OCI-M2 (cell line): ENCODE measurements around the gene CYTH3.
"Not testable (repeated sequence)": the region's sequence is repeated elsewhere in the genome, so short reads cannot be mapped to it uniquely, and the experiment has no call there.

Experiments
- DNase-seq: peaks from one replicate; lab custom pipeline; 2025; ENCODE audit not compliant: unreplicated experiment; lab: John Stamatoyannopoulos, UW

The CYTH3 gene

GRCh38 chr7:6198689-6199595, 73.5 kb downstream of the CYTH3 start:
- no peak for DNase-seq

- no peak for DNase-seq
These were observed 74.4 kb downstream of the CYTH3 start for GRCh38 chr7:6197801-6198551.

GRCh38 chr7:6193709-6194108, 78.7 kb downstream of the CYTH3 start:
- no peak for DNase-seq

- DNase-seq, result not testable (repeated sequence)
These were observed 81.9 kb downstream of the CYTH3 start for GRCh38 chr7:6190563-6190962.

GRCh38 chr7:6188389-6188788, 84.0 kb downstream of the CYTH3 start:
- no peak for DNase-seq

GRCh38 chr7:6186577-6186976, 85.8 kb downstream of the CYTH3 start:
- DNase-seq, result no peak

GRCh38 chr7:6182993-6183392, 89.4 kb downstream of the CYTH3 start:
- no peak for DNase-seq

- DNase-seq, result no peak
These were observed 91.3 kb downstream of the CYTH3 start for GRCh38 chr7:6181136-6181535.

GRCh38 chr7:6180344-6180725, 92.1 kb downstream of the CYTH3 start:
- no peak for DNase-seq

- no peak for DNase-seq
These were observed 92.6 kb downstream of the CYTH3 start for GRCh38 chr7:6179620-6180343.

GRCh38 chr7:6178298-6179029, 94.0 kb downstream of the CYTH3 start:
- DNase-seq, result no peak

GRCh38 chr7:6175645-6176044, 96.8 kb downstream of the CYTH3 start:
- DNase-seq, result no peak

GRCh38 chr7:6172910-6173295, 99.5 kb downstream of the CYTH3 start:
- DNase-seq, result no peak

GRCh38 chr7:6172224-6172909, 100.1 kb downstream of the CYTH3 start:
- DNase-seq, result no peak

- DNase-seq, result no peak
These were observed 100.7 kb downstream of the CYTH3 start for GRCh38 chr7:6171532-6172223.

- DNase-seq, result no peak
These were observed 101.6 kb downstream of the CYTH3 start for GRCh38 chr7:6170571-6171531.

GRCh38 chr7:6169805-6170520, 102.5 kb downstream of the CYTH3 start:
- DNase-seq, result no peak

GRCh38 chr7:6168477-6168868, 104.0 kb downstream of the CYTH3 start:
- no peak for DNase-seq
